MCF 10A (cell line): ENCODE measurements around the gene CCNDBP1. TPM values are rescaled to one million over a fixed set of nuclear protein-coding genes. Genes with fewer than 3 reads are reported as not detected.
A peak's percentile ranks its signal among the peaks of the same experiment; 100 is the strongest.
"Not testable (repeated sequence)": the region's sequence is repeated elsewhere in the genome, so short reads cannot be mapped to it uniquely, and the experiment has no call there.

ENCODE experiments used
- BruUV-seq: library from RNA; stranded (reverse); fragments of 400-500 nt; replicated peaks from 2 replicates; lab custom pipeline; 2021; lab: Mats Ljungman, UMichigan
- CTCF ChIA-PET: fragments of 300-600 bp; sonication (Branson Sonifier 250); formaldehyde crosslinking; extraction: SDS; loops from one replicate; lab custom pipeline; 2021; ENCODE audit warnings: antibody characterized with exemption, inconsistent platforms; lab: Yijun Ruan, JAX
- POLR2A ChIA-PET: fragments of 300-600, 350-650 bp; sonication (Branson Sonifier 250); formaldehyde crosslinking; extraction: SDS; loops from one replicate; lab custom pipeline; 2020; ENCODE audit warnings: antibody characterized with exemption, inconsistent platforms; lab: Yijun Ruan, JAX
- DNase-seq: peaks from one replicate; pipeline ENCODE4 v3.0.0-alpha.2; 2018; ENCODE audit not compliant: unreplicated experiment
- H3K27ac Mint-ChIP-seq: one replicate; pipeline ENCODE4 v1.8.0; 2022; ENCODE audit warnings: mild to moderate bottlenecking, low read depth, mixed read lengths; ENCODE audit not compliant: unreplicated experiment
- H3K27me3 Mint-ChIP-seq: one replicate; pipeline ENCODE4 v1.8.0; 2022; ENCODE audit warnings: mixed read lengths; ENCODE audit not compliant: insufficient read depth, unreplicated experiment
- H3K36me3 Mint-ChIP-seq: one replicate; pipeline ENCODE4 v1.8.0; 2022; ENCODE audit warnings: mild to moderate bottlenecking, moderate library complexity, mixed read lengths; ENCODE audit not compliant: insufficient read depth, unreplicated experiment
- H3K4me1 Mint-ChIP-seq: one replicate; pipeline ENCODE4 v1.8.0; 2022; ENCODE audit warnings: mixed read lengths; ENCODE audit not compliant: insufficient read depth, unreplicated experiment
- H3K4me3 Mint-ChIP-seq: one replicate; pipeline ENCODE4 v1.8.0; 2022; ENCODE audit warnings: mild to moderate bottlenecking, moderate library complexity, mixed read lengths; ENCODE audit not compliant: unreplicated experiment
- H3K9me3 Mint-ChIP-seq: one replicate; pipeline ENCODE4 v1.8.0; 2022; ENCODE audit warnings: mixed read lengths; ENCODE audit not compliant: unreplicated experiment
- CTCF ChIP-seq: fragments of 200-600 bp; IDR thresholded peaks from one replicate; pipeline ENCODE4 v1.8.0; 2022; ENCODE audit warnings: antibody characterized with exemption, mild to moderate bottlenecking; ENCODE audit not compliant: unreplicated experiment
- intact Hi-C: fragments of 100-400 bp; cut with micrococcal nuclease; formaldehyde crosslinking; loops from 2 replicates; pipeline ENCODE4 v1.14.1; 2022
- total RNA-seq: library from RNA; stranded (reverse); gene quantifications from 2 replicates; pipeline ENCODE4 v1.2.3, GENCODE V29; 2022

Gene CCNDBP1
- total RNA-seq, 1 experiment from 2014 or later, result 45.5 TPM

- Mint-ChIP-seq H3K4me1 (peaks cover 6% of the 10 kb centered on the region), H3K4me3 (no peak overlapping the region), H3K27ac (no peak overlapping the region), H3K36me3 (no peaks in the 10 kb centered on the region), H3K9me3 (no peaks in the 10 kb centered on the region), H3K27me3 (no peaks in the 10 kb centered on the region)
- no peak for DNase-seq
- intact Hi-C loops, result no loop called here
- POLR2A ChIA-PET, result interaction anchor here (1.2 to 1.9 kb wide), 2 partner anchors 17 to 64 kb away, joined by 4 to 6 read pairs; no protein-coding TSS in a partner anchor
- TF ChIP-seq CTCF, result no peak
- CTCF ChIA-PET, result interaction anchor here (0.6 to 5.6 kb wide), 4 partner anchors 16 to 118 kb away, joined by 3 to 41 read pairs (median 4); no protein-coding TSS in a partner anchor
- BruUV-seq, result no TSS peak
These were observed 36.2 kb downstream of the CCNDBP1 start for GRCh38 chr15:43221422-43221821.

GRCh38 chr15:43225201-43225949 is 40.2 kb downstream of the CCNDBP1 start:
- BruUV-seq, result no TSS peak
- no peak overlapping the region for H3K27ac Mint-ChIP-seq
- ChIA-PET POLR2A (interaction anchor here (0.7 to 3.2 kb wide), 12 partner anchors 13 to 62 kb away, joined by 3 to 32 read pairs (median 4); partner anchors contain the start of gene TGM5), CTCF (interaction anchor here (0.6 to 3.5 kb wide), 46 partner anchors 9 to 1173 kb away, joined by 3 to 222 read pairs (median 6); partner anchors contain the start of genes CCNDBP1, TGM5 and TGM7)
- no peaks in the 10 kb centered on the region for H3K36me3 Mint-ChIP-seq
- no peaks in the 10 kb centered on the region for H3K27me3 Mint-ChIP-seq
- H3K4me3 Mint-ChIP-seq, result no peak overlapping the region
- H3K4me1 Mint-ChIP-seq, result peaks cover under 1% of the 10 kb centered on the region
- intact Hi-C loops, result loop anchor here (1.0 kb wide), 2 partner anchors 43 to 60 kb away; no protein-coding TSS in a partner anchor
- H3K9me3 Mint-ChIP-seq, result no peaks in the 10 kb centered on the region
- peak; percentile 75 for TF ChIP-seq CTCF
- peak; percentile 77 for DNase-seq

GRCh38 chr15:43225950-43226255 is 40.7 kb downstream of the CCNDBP1 start:
- BruUV-seq, H3K4me1 Mint-ChIP-seq, DNase-seq, H3K4me3 Mint-ChIP-seq, H3K27ac Mint-ChIP-seq, H3K36me3 Mint-ChIP-seq, H3K9me3 Mint-ChIP-seq, H3K27me3 Mint-ChIP-seq: not testable (repeated sequence)
- ChIA-PET POLR2A (interaction anchor here (0.7 to 3.2 kb wide), 10 partner anchors 13 to 62 kb away, joined by 3 to 32 read pairs (median 4); partner anchors contain the start of gene TGM5), CTCF (interaction anchor here (0.6 to 3.5 kb wide), 42 partner anchors 10 to 1174 kb away, joined by 3 to 222 read pairs (median 6); partner anchors contain the start of genes CCNDBP1, TGM5 and TGM7)
- intact Hi-C loops, result loop anchor here (1.0 kb wide), 2 partner anchors 42 to 59 kb away; no protein-coding TSS in a partner anchor

- DNase-seq, result no peak
- Mint-ChIP-seq H3K27ac (no peak overlapping the region), H3K4me1 (no peaks in the 10 kb centered on the region), H3K9me3 (no peaks in the 10 kb centered on the region), H3K27me3 (no peaks in the 10 kb centered on the region), H3K4me3 (no peak overlapping the region), H3K36me3 (no peaks in the 10 kb centered on the region)
- TF ChIP-seq CTCF, result no peak
- intact Hi-C loops, result no loop called here
- ChIA-PET POLR2A (interaction anchor here (1.1 to 3.2 kb wide), 4 partner anchors 12 to 59 kb away, joined by 4 to 32 read pairs (median 8); partner anchors contain the start of gene TGM5), CTCF (interaction anchor here (0.6 to 3.5 kb wide), 28 partner anchors 9 to 99 kb away, joined by 3 to 222 read pairs (median 6); partner anchors contain the start of genes CCNDBP1 and TGM5)
- BruUV-seq, result no TSS peak
These were observed 41.5 kb downstream of the CCNDBP1 start for GRCh38 chr15:43226436-43227305.
